Stimulated activated CD4-positive, alpha-beta T cell treated with anti-CD3 and anti-CD28 coated beads, TNF-alpha, amount 100 ng/mL, for 1 hour (primary cell): Measurements from ENCODE around the gene C19orf47.

Experiments used
- DNase-seq, 3 donors: peaks; one replicate each; pipeline ENCODE4 v3.0.0-alpha.2; 2020; ENCODE audit warnings: low read depth in 3 of 3, low spot score in 1 of 3

Gene C19orf47

DNA sequence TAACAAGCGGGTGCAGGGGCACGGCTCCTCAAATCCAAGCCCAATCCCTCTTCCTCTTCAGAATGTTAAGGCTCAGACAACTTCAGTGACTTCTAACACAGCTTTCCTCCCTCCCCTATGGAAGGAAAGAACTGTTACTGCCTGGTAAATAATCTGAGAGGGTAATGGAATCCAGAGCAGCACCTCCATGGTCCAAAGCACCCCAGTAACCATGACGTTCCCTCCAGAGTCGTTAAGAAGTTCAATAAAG lies 64.0 kb downstream of the C19orf47 start:
- DNase-seq = no peak

DNA sequence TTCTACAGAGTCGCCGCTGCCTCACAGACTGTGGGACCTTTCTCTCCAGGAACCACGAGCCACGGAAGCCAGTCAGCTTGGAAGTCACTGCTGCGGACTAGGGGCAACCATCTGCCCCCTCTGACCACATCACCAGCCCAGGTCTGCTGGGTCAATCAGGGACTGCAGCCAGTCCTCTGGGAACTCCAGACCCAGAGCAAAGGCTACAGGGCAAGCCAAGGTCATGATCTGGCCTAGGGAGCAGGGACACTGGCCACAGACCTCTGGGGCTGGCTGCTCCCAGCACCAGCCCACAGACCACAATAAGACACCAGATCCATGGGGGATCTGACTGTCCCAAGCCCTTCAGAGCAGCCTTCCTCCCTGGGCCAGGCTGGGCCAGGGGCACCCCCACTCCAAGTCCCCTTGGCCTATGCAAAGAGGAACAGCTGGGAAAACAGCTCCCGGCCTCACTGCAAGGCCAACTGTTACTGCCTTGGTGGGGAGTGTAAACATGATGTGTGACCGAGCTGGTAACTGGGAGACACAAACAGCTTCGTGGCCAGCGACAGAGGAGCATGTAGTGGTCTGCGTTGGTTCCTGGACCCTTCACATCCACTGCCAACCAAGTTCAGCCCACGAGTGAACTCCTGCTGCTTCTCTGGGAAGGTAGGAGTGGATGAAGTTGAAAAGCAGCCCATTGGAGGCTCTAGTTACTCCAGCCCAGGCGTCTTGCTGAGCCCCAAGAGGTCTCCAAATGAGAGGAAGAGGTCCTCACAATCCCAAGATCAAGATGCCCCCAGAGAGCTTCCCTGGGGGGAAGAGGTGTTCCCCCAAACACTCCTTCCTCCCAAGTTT lies 64.6 kb downstream of the C19orf47 start:
- no peak for DNase-seq

DNA sequence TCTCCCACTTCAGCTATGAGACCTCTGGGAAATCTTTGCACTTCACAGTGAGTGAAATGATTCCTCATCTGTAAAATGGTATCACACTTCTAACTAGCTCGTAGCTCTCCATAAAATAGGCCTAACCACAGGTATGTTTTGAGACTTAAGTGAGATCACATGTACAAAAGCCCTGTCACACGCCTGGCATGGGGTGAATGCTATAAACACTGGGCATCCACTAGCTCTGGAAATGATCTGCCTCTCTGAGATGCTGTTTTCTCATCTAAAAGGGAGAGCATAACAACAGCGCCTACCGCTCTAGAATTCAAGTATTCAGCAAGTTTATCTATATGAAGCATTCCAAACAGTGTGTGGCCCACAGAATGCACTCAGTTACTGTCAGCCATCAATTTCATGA lies 65.3 kb downstream of the C19orf47 start:
- no peak for DNase-seq

DNA sequence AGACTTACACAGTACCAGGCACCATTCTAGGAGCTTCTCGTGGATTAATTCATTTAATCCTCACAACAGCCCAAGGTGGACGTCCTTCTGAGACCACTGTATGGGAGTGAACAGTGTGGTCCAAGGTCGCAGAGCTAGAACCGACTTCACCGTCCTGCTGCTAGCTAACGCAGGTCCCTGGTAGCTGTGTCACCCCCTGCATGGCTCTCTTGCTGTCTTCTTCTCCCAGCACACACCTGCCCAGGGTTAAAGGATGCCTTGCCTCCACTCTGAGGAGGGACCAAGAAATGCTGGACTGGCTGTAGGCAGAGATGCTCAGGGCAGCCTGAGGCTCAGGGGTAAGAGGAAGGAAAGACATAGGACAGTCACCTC lies 66.0 kb downstream of the C19orf47 start:
- no peak for DNase-seq

DNA sequence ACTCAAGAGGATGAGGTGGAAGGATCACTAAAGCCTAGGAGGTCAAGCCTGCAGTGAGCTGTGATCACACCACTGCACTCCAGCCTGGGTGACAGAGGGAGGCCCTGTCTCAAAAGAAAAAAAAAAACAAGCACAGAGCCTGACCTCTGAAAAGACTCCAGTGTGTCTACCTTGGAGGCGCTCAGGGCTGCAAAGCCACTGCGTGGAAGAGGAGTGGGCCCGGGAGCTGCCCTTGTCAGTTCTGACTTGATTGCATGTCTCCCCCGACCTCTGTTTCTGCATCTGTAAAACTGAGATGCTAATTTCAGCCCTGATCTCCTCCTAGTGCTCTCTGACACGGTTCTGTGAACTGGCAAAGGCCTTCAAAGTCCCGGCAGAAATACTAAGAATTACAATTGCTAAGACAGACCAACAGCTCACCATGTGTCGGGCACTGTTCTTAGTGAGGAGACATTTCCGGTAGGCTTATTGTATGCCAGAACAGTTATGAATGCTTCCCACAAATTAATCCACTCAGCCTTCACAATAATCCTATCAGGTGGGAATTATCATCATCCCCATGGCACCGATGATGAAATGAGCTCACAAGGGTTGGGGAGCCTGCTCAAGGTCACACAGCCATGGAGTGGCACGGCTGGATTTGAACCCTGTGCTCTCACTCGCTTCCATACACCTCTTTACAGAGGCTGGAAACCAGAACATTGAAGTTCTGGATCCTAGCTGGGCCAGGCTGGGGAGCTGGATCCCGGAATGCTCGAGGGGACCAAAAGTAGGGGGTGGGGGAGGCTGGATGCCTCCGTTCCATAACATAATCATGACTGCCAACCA lies 66.6 kb downstream of the C19orf47 start:
- no peak for DNase-seq

DNA sequence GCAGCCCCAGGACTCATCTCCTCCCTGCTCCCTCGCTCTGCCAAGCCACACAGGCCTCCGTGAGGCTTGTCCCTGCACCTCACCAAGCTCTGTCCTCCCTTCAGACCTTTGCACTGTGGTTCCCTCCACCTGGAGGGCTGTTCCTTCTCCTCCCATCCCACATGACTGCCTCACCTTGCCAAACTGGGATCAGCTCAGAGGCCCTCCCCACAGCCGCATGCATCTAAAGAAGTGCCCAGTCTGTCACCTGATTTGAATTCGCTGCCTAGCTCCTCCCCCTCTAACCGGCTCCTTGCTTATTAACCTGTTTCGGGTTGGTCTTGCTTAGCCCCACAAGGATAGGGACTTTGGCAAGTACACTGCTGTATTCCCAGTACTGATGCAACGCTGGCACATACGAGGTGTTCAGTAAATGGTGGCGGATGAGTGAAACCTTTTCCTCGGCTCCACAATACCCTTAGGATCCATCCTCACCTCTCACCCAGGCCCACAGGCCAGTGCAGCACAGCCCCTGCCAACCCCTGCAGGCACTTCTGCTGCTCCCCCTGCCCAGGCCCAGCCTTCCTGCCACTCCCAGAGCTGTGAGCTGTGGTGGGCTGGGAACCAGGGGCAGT lies 67.5 kb downstream of the C19orf47 start:
- DNase-seq = no peak

DNA sequence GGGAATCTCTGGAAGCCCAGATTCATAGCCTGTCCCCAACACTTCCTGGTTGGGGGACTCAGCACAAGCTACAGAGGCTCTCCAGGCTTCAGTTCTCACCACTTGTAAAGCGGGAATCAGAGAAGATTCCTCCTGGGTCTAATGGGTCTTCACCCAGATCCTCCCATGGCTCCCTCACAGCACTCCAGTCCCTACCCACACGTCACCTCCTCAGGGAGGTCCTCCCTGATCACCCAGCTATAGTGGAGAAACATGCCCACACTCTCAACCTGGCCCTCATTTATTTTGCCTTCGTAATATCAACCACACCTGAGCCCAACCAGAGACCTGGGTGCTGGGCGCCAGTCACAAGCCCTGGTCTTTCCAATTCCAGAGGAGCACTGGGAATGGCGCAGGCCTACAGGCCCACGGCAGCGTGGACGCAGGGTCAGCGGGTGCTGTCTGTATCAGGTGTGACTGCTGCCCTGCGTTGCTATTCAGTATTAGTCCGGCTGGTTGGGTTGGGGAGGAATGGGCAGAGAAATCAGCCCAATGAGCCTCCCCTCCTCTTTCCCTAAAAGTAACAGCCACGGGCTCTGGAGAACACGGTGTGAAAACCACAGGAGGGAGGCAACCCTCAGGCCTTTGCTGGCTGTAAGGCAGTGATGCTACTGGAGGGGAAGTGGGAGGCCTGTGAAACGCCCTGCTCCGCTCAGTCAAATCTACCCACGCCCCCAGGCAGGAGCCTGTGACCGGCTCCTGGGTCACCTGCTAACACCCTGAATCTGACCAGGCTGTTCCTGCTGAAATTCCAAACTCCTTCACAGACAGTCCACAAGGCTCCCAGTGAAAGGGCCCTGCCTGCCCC lies 68.2 kb downstream of the C19orf47 start:
- no peak for DNase-seq

DNA sequence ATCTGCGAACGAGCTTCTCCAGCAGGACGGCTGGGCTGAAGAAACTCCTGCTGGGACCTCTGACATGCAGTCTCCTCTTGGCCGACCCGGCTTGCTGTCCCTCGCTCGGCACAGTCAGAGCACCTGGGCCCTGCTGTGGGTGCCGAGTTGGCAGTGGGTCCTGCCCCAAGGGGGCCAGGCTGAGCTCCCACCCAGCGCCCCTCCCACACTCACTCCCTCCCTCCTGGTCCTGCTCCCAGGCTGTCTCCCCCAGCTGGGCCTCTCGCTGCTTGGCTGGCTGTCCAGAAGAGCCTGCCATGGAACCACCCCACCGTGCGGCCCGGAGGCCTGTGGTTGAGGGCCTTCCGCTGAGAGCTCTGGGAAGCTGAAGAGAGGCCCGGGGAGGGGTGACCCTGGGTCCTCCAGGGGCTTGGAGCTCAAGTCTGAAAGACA lies 69.1 kb downstream of the C19orf47 start:
- DNase-seq = no peak

DNA sequence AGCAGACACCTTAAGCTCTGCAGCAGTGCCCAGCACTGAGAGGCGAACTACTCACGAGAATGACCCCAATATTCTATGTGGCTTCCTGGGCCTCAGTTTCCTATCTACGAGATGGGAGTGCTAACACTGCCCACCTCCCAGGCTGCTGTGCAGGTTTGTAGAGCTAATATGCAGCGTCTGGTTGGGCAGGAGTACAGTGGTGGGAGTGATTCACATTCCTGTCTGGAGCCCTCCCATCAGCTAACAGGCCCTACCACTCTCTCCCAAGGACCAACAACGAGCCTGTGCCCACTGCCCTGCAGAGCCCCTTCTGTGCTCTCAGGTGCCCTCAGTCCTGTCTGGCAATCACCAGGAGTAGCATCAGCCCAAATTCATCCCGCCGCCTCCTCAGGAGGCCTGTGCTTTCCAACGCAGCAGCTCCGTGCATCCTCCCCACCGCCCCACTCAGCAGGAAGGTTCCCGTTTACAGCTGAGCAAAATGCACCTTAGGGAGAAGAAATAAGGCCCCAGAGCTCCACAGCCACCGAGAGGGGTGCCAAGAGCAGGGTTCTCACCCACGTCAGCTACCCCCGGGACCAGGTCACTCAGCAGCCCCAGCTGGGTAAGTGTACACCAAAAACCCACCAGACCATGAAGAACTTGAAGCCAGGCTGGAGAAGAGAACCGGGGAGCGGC lies 69.7 kb downstream of the C19orf47 start:
- no peak for DNase-seq

DNA sequence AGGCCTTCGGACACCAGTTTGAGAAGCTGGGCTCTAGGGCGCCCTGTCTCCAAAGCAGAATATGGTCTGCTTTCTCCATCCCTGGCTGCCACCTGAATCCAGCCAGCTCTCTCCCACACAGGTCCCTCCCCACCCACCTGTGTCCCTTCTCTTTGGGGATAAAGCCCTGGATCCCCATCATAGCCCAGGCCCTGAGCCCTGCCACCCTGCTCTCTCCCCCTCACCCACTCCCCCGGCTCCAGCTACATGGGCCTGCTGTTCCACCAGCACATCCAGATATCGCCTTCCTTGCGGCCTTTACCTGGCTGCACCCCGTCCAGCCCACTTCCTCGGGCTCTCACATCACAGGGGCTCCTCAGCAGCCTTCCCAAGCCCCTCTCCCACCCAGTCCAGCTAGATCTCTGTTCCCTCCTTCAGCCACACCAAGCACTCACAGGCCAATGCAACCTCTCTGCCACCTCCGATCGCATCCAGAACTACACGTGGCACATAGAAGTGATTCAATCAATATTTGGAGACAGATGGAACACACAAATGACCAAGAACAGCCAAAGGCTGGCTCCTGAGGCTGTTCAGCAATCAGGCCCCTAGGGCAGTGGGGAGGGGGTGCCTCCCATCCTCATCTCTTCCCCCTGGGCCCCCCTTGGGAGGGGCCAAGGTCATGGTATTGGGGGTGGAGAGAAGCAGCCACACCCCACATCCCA lies 70.7 kb downstream of the C19orf47 start:
- no peak for DNase-seq

DNA sequence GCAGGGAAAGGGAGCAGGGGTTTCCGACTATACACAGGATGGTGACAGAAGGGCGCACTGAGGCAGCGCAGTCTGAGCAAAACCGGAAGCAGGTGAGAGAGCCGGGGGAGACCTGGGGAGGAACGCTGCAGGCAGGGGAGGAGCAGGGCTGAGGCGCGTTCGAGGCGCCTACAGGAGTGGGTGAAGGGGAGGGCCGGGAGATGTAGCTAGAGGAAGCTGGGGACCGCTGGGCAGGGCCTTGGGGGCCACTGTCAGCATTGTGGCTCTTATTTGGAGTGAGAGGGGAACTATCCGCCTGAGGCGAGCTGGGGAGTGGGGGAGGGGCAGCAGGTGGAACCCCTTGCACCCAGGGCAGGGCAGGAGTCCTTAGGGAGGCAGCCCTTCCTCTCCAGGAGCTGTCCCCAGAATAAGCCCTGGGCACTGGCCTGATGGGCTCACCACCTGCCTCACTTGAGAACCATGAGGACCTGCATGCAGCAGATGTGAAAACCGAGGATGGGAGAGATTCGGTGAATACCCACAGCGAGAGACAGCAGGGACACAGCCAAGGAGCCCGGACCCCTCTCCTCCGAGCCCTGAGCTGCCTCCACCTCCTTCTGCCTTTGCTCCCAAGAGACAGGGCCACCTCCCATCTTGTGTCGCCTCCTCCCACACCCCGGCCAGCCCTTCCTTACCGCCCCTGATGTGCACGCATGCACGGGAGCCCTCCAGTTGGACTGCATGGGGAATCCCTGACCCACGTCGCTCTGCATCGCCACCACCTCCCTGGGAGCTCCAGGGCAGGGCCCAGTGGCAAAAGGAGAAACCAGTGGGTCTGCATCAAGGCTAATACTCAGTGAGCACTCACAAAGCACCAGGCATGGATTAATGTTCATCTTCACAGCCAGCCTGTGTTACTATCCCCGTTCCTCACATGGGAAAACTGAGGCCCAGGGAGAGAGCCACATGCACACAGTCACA lies 73.3 kb downstream of the C19orf47 start:
- DNase-seq = no peak

DNA sequence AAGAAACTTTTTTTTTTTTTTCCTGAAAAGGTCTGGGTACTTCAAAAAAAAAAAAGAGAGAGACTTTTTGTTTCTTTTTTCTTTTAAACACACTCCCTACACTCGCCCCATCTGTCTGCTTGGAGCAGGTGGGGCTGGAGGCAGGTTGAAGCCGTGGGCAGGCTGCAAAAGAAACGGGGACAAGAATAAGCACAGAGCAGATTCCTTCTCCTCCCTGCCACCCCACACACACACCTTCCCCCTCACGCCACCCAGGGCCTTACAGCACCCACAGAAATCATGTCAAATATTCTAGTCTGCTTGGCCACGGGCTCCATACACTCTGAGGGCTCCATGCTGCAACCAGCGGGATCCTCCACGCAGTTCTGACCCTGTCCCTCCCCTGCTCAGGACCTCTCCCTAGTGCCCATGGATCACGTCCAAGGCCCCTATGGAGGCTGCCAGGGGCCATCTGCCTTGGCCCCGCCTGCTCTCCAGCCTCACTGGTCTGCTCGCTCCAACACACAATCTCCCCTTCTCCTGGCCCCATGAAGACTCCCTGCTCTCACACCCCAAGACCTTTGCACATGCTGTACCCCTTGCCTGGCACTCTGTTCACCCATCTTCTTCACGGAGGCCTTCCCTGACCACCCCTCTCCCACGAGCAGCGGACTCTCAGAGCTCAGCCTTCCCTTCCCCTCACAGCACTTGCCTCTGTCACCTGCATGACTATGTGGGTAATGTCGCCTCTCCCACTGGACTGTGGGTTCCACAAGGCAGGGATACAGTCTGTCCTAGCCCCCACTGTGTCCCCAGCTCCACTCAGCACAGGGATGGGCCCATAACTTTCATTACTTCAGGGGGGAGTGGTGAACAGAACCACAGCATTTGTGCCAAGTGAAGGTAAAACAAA lies 74.5 kb downstream of the C19orf47 start:
- DNase-seq = no peak

DNA sequence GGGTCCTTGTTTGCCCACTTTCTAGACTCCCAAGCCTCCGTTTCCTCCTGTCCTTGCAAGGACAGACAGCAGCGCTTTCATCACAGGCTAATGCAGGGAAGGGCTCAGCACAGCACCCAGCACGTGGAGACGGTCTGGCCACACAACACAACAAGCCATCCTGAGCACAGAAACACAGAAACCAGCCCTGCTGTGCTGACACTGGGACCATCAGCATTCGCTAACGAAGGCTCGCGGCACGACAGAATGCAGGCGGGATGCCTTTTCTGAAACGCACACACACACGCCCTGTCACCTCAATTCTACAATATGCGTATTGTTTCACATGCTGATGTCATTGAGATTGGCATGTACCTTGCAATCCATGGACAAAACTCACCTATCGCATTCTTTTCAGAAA lies 75.9 kb downstream of the C19orf47 start:
- DNase-seq = no peak

DNA sequence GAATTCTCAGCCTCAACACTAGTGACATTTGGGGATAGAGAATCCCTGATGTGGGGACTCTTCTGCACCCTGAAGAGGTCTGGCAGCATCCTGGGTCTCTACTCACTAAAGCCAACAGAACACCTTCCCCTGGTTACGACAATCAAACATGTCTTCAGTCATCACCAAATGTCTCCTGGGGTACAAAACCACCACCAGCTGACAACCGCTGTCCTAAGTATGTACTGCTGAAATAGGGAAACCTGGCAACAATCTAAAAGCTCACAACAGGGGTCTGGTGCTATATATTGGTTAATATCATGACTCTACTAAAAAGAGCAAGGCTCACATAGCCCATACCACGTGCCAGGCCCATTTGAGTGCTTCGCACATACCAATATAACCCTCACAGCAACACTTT lies 76.5 kb downstream of the C19orf47 start:
- DNase-seq = no peak

DNA sequence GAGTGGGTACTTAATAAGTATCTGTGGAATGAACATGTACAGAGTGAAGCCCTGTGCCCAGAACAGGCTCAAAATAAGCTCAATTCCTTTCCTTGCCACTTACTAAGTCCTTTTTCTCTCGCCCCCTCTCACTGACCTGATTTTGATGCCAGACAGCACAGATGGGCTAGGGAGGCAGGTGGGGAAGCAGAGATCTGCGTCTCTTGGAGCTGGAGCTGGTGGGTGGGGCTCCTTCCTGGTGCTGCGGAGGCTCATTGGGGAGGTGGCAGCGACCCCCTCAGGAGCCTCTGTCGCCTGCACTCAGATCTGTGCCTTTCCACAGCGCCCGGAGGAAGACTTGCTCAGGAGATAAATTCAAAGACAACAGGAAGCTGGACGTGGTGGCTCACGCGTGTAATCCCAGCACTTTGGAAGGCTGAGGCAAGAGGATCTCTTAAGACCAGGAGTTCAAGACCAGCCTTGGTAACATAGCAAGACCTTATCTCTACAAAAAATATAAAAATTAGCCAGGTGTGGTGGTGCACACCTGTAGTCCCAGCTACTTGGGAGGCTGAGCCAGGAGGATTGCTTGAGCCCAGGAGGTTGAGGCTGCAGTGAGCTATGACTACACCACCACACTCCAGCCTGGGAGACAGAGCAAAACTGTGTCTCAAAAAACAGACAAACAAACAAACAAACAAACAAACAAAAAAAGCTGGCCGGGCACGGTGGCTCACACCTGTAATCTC lies 77.7 kb downstream of the C19orf47 start:
- DNase-seq = no peak
